ENCODE results near the gene ITPR2. TPM values are rescaled to one million over a fixed set of nuclear protein-coding genes. Genes with fewer than 3 reads are reported as not detected.

The ITPR2 gene
- total RNA-seq, 1 donor from 2014 or later = 48.1 TPM

- H3K9me3 ChIP-seq = peaks cover 7% of the 10 kb centered on the region
- H3K27ac ChIP-seq = no peak overlapping the region
- no peaks in the 10 kb centered on the region for H3K4me1 ChIP-seq
- DNase-seq (ENCODE audit: extremely low spot score in 2 of 2) = no peak
- no peak for TF ChIP-seq POLR2AphosphoS5 (IDR thresholded peaks at IDR 0.05; ENCODE audit: insufficient read depth in 1 of 2, low read depth in 1 of 2)
- TF ChIP-seq CTCF (IDR thresholded peaks at IDR 0.05) = no peak
- TF ChIP-seq POLR2A (IDR thresholded peaks at IDR 0.05) = no peak
- intact Hi-C loops (cut with DNase I) = no loop called here
- H3K4me3 ChIP-seq = no peak overlapping the region
- no peaks in the 10 kb centered on the region for H3K27me3 ChIP-seq
- H3K36me3 ChIP-seq = no peaks in the 10 kb centered on the region
Measured at GRCh38 chr12:26773313-26774104, 59.5 kb downstream of the ITPR2 start.

DNA sequence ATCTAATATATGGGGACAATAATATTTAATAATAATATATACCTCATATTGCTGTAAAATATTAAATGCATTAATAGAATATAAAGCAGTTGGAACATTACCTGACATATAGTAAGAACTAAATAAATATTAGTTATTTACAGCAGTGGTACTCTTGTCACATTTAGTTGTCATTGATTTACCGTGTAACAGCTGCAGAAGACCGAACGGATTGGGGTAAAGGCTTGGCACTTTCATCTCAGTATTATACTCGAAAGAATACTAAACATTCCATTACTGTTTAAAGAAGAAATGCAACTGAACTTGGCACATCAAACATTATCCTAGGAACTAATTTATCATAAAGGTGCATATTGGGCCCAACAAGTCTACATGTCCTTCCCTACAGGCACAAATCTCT lies 61.1 kb downstream of the ITPR2 start:
- Histone ChIP-seq H3K27ac (no peak overlapping the region), H3K9me3 (peaks cover 2% of the 10 kb centered on the region), H3K4me1 (no peaks in the 10 kb centered on the region), H3K36me3 (no peaks in the 10 kb centered on the region), H3K4me3 (no peak overlapping the region), H3K27me3 (no peaks in the 10 kb centered on the region)
- DNase-seq (ENCODE audit: extremely low spot score in 2 of 2) = no peak
- intact Hi-C loops (cut with DNase I) = no loop called here
- TF ChIP-seq CTCF (IDR thresholded peaks at IDR 0.05) = no peak
- no peak for TF ChIP-seq POLR2A (IDR thresholded peaks at IDR 0.05)
- no peak for TF ChIP-seq POLR2AphosphoS5 (IDR thresholded peaks at IDR 0.05; ENCODE audit: insufficient read depth in 1 of 2, low read depth in 1 of 2)

- Histone ChIP-seq H3K4me1 (no peaks in the 10 kb centered on the region), H3K27ac (no peak overlapping the region), H3K4me3 (no peak overlapping the region), H3K9me3 (no peaks in the 10 kb centered on the region), H3K27me3 (no peaks in the 10 kb centered on the region), H3K36me3 (no peaks in the 10 kb centered on the region)
- TF ChIP-seq POLR2AphosphoS5 (IDR thresholded peaks at IDR 0.05; ENCODE audit: insufficient read depth in 1 of 2, low read depth in 1 of 2) (no peak), POLR2A (IDR thresholded peaks at IDR 0.05) (no peak), CTCF (IDR thresholded peaks at IDR 0.05) (no peak)
- intact Hi-C loops (cut with DNase I) = no loop called here
- no peak for DNase-seq (ENCODE audit: extremely low spot score in 2 of 2)
Measured at GRCh38 chr12:26770239-26771070, 62.5 kb downstream of the ITPR2 start.

GRCh38 chr12:26769611-26770010 lies 63.4 kb downstream of the ITPR2 start:
- Histone ChIP-seq H3K4me3 (no peak overlapping the region), H3K4me1 (no peaks in the 10 kb centered on the region), H3K27ac (no peak overlapping the region), H3K36me3 (no peaks in the 10 kb centered on the region), H3K9me3 (no peaks in the 10 kb centered on the region), H3K27me3 (no peaks in the 10 kb centered on the region)
- intact Hi-C loops (cut with DNase I) = no loop called here
- DNase-seq (ENCODE audit: extremely low spot score in 2 of 2) = no peak
- no peak for TF ChIP-seq POLR2A (IDR thresholded peaks at IDR 0.05)
- no peak for TF ChIP-seq POLR2AphosphoS5 (IDR thresholded peaks at IDR 0.05; ENCODE audit: insufficient read depth in 1 of 2, low read depth in 1 of 2)

- no peak for DNase-seq (ENCODE audit: extremely low spot score in 2 of 2)
- no peaks in the 10 kb centered on the region for H3K36me3 ChIP-seq
- H3K9me3 ChIP-seq = no peaks in the 10 kb centered on the region
- H3K4me3 ChIP-seq = no peak overlapping the region
- TF ChIP-seq POLR2A (IDR thresholded peaks at IDR 0.05) (no peak), POLR2AphosphoS5 (IDR thresholded peaks at IDR 0.05; ENCODE audit: insufficient read depth in 1 of 2, low read depth in 1 of 2) (no peak), CTCF (IDR thresholded peaks at IDR 0.05) (no peak)
- H3K27ac ChIP-seq = no peak overlapping the region
- H3K27me3 ChIP-seq = no peaks in the 10 kb centered on the region
- intact Hi-C loops (cut with DNase I) = no loop called here
- no peaks in the 10 kb centered on the region for H3K4me1 ChIP-seq
Measured at GRCh38 chr12:26768611-26769603, 64.1 kb downstream of the ITPR2 start.
